ENCODE measurements around the gene FLYWCH2.

The FLYWCH2 gene

GRCh38 chr16:2846511-2847310, 36.3 kb upstream of the FLYWCH2 start:
- peak; percentile 52 for DNase-seq (ENCODE audit: low read depth)
- H3K4me3 ChIP-seq (ENCODE audit: low read depth, low read length): no peak overlapping the region
- TF ChIP-seq CTCF (conservative IDR thresholded peaks at IDR 0.05; ENCODE audit: low read depth, low read length): no peak

DNA sequence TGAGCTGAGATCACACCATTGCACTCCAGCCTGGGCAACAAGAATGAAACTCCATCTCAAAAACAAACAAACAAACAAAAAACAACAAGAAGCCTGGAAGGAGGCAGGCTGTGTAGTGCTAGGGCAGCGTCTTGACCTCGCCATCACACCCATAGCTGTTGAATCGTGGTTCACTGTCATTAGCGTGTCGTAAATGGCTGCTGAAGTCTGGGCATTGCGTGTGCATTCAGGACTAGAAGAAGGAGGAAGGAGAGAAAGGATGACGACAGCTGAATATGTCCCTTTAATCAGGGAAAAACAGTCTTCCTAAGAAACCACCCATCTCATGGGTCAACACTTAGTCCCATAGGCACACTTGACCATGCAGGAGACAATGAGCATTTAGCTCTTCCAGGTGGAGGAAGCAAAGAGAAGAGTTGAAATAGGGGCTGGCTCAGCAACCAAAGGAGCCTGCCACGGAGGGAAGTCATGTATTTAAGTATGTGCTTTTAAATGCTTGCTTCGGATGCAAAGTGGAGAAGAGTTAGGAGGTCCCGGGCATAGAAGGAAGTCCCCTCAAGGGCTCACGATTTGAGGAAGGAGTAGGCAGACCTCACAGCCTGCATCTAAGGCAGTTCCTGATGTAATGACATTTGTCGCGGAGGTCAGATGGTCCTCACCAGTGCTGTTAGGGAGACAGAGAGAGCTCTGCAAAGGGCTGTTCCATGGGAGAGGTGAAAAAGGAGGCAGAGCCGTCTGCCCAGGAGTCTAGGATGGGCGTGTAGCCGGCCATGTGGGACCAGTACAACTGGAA, 33.9 kb upstream of the FLYWCH2 start:
- no peak overlapping the region for H3K4me3 ChIP-seq (ENCODE audit: low read depth, low read length)
- DNase-seq (ENCODE audit: low read depth): no peak
- no peak for TF ChIP-seq CTCF (conservative IDR thresholded peaks at IDR 0.05; ENCODE audit: low read depth, low read length)

- no peak for DNase-seq (ENCODE audit: low read depth)
- no peak overlapping the region for H3K4me3 ChIP-seq (ENCODE audit: low read depth, low read length)
- TF ChIP-seq CTCF (conservative IDR thresholded peaks at IDR 0.05; ENCODE audit: low read depth, low read length): no peak
Observed at GRCh38 chr16:2852003-2852730, 30.8 kb upstream of the FLYWCH2 start.

DNA sequence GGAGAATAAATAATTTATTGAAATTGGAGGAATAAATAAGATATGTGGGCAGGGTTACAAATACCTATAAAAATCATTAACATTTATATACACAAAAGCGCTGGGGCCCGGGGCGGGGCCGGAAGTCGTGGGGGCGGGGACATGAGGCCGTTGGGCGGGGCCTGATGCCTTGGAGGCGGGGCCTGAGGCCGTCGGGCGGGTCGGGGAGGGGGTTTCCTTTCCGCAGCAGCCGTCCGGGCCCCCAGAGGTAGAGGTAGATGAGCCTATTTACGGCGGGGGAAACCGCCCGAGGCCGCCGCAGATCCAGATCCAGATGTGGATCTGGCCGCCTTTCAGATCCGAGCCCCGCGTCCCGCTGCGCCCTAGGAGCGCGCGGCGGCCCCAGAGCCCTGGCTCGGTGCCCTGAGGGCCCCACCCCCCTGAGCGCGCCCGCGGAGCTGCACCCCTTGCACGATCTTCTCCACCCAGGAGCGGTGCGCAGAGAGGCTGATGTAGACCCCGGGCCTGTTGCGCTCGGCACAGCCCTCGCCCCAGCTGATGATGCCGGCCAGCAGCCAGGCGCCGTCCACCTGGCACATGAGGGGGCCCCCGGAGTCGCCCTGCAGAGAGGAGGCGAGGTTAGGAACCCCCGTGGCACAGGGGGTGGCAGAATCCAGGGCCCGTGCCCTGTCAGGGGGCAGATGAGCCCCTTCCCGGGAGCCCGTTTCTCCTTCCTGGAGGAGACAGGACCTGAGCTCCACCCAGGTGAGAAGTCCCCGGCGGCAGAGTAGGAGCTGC, 30.1 kb upstream of the FLYWCH2 start:
- no peak for TF ChIP-seq CTCF (conservative IDR thresholded peaks at IDR 0.05; ENCODE audit: low read depth, low read length)
- DNase-seq (ENCODE audit: low read depth): no peak
- no peak overlapping the region for H3K4me3 ChIP-seq (ENCODE audit: low read depth, low read length)

DNA sequence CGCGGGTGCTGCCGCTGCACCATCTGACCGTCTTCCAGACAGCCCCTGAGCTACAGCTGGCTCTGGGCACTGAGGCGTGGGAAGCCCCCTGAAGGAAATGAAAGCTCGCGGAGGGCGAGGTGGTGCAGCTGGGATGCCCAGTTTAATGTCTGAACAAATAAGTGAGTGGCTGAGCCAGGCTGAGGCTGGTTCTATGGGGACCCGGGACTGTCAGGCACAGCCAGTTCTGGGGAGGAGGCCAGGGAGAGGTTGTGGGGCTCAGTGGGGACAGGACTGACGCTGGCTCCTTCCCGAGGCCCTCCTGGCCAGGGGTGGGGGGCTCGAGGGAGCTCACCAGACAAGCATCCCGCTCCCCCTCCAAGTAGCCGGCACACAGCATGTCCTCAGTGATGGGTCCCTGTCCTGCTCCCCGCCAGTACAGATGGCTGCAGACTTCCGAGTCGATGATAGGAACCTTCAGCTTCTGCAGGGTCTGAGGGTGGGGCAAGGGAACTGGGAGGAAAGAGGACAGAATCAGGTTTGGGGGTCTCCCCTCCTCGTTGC, 29.4 kb upstream of the FLYWCH2 start:
- TF ChIP-seq CTCF (conservative IDR thresholded peaks at IDR 0.05; ENCODE audit: low read depth, low read length): no peak
- no peak overlapping the region for H3K4me3 ChIP-seq (ENCODE audit: low read depth, low read length)
- no peak for DNase-seq (ENCODE audit: low read depth)

- no peak for DNase-seq (ENCODE audit: low read depth)
- peak; percentile 70 for TF ChIP-seq CTCF (conservative IDR thresholded peaks at IDR 0.05; ENCODE audit: low read depth, low read length)
- no peak overlapping the region for H3K4me3 ChIP-seq (ENCODE audit: low read depth, low read length)
Observed at GRCh38 chr16:2854700-2855309, 28.2 kb upstream of the FLYWCH2 start.
